HCT116 (cell line): Measurements from ENCODE around the gene SLC50A1.

Experiments used
- ELF1 ChIP-seq: IDR thresholded peaks from 2 replicates; pipeline ENCODE4 v1.6.1; 2012; ENCODE audit warnings: low read depth, borderline replicate concordance
- POLR2A ChIP-seq: IDR thresholded peaks from 2 replicates; pipeline ENCODE4 v1.7.0; 2011; ENCODE audit warnings: borderline replicate concordance; ENCODE audit not compliant: insufficient read depth, insufficient read length; ENCODE audit errors: extremely low read depth
- POLR2AphosphoS5 ChIP-seq: IDR thresholded peaks from 2 replicates; pipeline ENCODE4 v1.6.1; 2011; ENCODE audit warnings: mild to moderate bottlenecking, low read depth, low read length, moderate library complexity
- TF ChIP-seq, protein P1 (sequence below), 3 experiments: fragments of 200-600 bp in 1 of 3; sonication (generic) in 1 of 3; IDR thresholded peaks in 2 of 3; conservative IDR thresholded peaks in 1 of 3; 2 replicates each; pipeline ENCODE4 v1.5.1; 2012 to 2017; ENCODE audit warnings: low read depth in 2 of 3, low read length in 2 of 3, antibody characterized with exemption in 1 of 3, borderline replicate concordance in 1 of 3, control low read depth in 1 of 3, mild to moderate bottlenecking in 1 of 3, mixed read lengths in 1 of 3, mixed run types in 1 of 3, moderate library complexity in 1 of 3; ENCODE audit not compliant: insufficient read depth in 1 of 3

DNA sequence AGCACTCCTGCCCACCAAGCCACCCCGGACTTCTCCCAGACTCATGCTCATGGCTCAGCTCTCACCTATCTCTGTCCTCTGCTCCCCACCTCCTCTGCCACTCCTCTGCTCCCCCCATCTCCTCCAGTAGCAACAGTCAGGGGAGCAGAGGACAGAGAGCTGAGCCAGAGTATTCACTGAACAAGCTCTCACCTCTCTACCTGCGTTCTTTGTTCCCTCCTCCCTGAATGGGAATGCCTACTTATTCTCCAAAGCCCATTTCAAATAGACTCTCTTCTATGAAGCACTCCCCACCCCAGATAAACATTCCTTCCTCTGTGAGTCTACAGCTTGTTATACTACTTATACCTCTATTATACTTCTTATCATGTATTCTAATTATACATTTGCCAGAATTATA, 14.4 kb upstream of the SLC50A1 start:
- TF ChIP-seq POLR2A (no peak), ELF1 (no peak), POLR2AphosphoS5 (no peak)
- TF ChIP-seq, protein P1, sequence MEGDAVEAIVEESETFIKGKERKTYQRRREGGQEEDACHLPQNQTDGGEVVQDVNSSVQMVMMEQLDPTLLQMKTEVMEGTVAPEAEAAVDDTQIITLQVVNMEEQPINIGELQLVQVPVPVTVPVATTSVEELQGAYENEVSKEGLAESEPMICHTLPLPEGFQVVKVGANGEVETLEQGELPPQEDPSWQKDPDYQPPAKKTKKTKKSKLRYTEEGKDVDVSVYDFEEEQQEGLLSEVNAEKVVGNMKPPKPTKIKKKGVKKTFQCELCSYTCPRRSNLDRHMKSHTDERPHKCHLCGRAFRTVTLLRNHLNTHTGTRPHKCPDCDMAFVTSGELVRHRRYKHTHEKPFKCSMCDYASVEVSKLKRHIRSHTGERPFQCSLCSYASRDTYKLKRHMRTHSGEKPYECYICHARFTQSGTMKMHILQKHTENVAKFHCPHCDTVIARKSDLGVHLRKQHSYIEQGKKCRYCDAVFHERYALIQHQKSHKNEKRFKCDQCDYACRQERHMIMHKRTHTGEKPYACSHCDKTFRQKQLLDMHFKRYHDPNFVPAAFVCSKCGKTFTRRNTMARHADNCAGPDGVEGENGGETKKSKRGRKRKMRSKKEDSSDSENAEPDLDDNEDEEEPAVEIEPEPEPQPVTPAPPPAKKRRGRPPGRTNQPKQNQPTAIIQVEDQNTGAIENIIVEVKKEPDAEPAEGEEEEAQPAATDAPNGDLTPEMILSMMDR (IDR thresholded peaks at IDR 0.05 in 2 of 3, conservative IDR thresholded peaks at IDR 0.05 in 1 of 3; ENCODE audit: borderline replicate concordance in 1 of 3, insufficient read depth in 1 of 3, low read depth in 2 of 3, low read length in 2 of 3), result no peak
